ENCODE results near the gene USP31.

USP31 gene

DNA sequence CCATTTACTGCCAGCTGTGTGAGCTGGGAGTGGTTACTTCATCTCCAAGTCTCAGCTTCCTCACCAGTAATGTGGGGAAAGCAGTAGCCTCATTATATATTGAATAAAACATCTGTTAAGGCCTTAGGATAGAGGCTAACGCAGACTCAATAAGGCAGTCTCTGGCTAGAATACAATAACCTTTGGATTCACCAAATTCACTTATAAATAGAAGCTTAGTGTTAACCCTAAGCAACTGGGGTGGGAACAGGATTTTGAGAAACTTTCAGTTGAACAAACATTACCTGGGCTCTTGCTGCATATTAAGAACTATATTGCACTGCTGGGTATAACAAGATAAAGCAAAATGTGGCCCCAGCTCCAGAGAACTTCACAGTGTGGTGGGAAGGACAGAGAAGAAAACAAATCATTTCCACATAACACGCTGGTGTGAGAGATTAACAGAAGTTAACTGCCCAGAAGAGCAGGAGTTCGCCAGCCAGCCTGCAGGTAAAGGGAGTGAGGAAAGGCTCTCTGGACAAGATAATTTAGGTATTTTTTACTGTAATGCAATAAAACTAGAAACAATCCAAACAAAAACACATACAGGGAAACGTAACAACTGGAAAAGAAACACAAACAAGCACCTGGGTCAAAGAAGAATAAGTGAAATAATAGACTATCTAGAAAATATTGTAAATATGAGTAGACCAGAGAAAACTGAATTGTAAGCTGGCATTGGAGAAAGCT, 57.0 kb downstream of the USP31 start:
- DNase-seq (ENCODE audit: low spot score), result no peak

DNA sequence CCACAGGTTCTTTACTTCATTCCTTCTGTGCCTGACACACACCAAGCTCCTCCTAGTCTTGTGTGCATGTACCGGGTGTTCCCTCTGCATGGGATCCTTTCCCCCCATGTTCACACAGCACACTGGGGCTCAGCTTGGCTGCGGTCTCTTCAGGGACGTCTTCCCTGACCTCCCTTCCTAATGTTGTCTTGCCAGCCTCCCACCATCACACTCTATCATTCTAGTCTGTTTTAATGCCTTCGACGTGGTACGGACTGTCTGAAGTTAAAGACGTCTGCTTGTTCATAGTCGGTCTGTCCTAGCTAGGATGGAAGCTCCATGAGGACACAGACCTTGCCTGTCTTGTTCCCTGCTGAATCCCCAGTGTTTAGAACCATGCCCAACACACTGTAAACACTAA, 60.1 kb downstream of the USP31 start:
- DNase-seq (ENCODE audit: low spot score), result no peak

DNA sequence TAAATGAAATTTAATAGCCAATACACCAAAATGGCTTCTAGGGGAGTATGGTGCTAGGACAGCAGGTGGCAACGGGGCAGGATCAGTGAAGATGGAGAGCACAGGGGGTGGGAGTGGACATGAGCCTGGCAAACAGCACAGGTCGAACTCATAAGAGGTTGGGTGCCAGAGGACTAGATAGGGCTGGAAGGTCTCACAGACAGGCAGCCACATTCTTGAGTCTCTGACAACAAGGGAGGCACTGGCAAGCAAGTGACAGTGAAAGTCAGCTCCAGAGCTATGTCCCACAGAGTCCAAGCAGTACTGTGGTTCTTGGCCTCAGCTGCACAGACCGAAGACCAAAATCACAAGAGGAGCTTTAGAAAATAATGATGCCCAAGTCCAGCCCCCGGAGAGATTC, 61.2 kb downstream of the USP31 start:
- DNase-seq (ENCODE audit: low spot score), result no peak

DNA sequence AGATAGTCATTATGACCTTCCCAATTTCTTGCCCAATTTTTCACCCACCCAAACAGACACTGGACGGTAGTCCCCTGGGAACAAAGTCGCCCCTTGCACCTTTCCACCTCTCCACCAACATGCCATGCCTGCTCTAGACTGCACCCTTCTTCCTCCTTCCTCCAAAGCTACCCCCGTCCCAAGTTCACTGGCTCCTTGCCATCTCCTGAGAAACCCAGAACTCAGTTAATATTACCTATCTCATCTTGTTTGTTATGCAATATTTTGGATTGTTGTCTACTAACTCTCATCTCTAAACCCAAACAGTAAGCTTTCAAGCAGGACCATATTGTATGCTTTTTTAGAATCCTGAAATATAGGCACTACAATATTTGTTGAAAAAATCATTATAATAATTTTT, 63.3 kb downstream of the USP31 start:
- DNase-seq (ENCODE audit: low spot score), result no peak

DNA sequence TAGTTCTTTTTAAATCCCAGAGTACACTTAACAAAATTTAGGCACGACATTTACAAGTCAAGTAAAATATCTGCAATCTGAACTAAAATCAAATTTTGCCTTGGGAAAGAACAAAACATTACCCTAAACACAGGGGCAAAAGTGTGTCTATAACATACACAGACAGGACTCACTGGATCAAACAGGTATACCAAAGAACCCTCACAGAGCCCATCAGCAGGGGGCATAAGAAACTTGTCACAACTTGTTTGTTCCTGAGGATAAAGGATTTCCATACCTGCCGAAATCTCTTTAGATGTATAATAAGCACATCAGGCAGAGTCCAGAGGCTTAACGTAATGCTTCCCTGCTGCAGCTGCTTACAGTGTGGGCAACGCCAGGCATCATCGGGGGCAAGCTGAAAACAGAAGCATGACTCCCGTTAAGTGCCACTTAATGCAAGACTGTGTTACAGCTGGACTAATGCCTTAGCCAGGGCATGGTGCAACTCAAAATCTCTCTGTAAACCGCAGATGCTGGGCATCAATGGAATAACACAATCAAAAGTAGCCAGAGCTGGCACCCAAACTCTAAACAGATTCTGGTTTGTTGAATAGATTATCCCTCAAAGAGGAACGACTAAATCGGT, 67.0 kb downstream of the USP31 start:
- DNase-seq (ENCODE audit: low spot score), result no peak

DNA sequence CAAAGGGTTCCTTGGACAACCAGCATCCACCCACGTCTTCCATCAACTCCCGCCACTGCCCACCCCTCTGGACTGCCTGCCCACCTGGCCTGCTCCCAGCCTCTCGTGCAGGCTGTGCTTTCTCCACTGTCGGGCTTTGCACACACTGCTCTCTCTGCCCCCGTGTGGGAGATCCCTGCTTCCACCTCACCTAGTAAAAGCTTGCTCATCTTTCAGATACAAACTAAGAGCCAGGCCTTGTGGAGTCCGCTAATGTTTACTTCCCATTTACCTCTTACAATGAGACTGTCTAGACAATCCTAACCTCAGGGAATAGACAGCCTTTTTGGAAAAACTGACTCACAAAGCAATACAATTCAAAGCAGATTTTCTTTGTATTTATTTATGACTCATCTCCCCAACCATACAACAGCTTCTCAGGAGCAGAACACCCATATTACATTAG, 67.6 kb downstream of the USP31 start:
- DNase-seq (ENCODE audit: low spot score), result no peak

DNA sequence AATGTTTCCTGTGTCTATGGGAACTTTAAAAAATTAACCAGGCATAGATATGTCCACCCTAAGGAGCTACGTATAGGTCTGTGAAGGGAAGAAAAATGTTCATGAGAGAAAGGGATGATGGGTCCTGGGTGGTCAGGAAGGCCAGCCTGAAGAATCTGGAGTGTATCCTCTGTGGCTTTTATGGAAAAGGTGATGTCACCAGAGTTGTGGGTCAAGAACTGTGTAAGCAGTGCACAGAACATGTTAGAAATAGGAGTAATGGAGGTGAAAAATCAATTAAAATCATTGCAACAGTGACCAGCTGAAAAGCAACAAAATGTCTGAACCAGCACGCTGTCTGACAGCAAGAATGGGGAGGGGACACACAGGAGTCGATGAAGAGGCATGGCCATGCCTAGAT, 68.5 kb downstream of the USP31 start:
- DNase-seq (ENCODE audit: low spot score), result no peak

DNA sequence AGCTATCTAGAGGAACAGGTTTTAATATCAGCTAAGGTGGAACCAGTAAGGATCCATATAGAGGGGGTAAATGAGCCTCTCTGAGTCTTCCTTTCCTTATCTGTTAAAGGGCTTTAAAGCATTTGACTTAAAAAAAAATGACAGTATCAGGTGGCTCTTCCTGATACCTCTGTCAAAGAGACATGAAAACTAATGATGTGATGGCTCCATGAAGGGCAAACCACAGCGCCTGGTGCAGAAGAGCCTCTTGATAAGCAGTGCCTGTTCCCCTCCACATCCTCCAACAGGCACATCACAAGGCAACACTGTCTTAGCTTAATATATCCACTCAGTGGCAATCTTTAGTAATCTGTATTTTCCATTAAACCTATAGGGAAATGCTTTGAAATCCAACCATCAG, 68.9 kb downstream of the USP31 start:
- no peak for DNase-seq (ENCODE audit: low spot score)

DNA sequence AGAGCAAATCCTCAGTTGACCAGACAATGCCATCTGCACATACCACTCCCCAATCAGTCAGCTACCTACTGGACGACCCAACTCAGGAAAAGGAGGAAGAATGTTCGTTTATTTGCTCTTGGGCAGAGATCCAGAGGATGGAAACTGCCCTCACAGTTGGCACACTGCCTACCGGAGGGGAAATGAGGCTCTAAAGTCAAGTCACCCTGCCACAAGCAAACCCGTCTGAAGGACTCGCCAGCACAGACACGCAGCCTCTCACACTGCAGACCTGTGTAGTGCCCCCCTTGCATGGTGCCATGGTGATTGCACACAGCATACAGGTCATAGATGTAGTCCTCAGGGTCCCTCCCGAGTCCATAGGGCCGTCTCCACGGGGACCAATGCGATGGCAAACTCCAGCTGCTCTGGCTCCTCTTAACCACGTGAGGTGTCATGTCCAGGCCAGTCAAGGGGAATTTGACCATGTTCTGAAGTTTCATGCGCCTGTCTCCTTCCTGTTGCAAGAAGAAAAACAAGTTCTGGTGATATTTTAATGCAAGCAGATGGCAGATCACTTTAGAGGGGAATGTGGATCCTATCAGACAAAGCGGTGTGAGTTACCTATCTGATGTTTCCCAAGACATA, 69.5 kb downstream of the USP31 start:
- DNase-seq (ENCODE audit: low spot score), result no peak

DNA sequence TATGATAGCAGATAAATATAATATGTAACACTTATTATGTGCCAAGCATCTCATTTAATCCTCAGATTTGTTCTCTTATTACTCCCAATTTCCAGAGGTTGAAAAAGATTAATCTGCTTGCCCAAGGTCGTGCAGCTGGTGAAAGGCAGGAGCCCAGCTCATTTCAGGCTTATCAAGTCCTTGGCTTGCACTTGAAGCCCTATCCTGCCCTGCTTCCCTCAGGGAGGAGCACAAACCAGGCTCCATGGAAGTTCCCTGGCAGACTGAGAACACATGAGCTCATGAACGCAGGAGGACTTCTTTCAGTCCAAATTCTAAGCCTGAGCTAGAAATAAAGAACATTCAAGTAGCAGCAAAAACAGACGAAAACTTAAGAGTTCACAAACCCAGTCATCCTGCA, 74.8 kb downstream of the USP31 start:
- no peak for DNase-seq (ENCODE audit: low spot score)

DNA sequence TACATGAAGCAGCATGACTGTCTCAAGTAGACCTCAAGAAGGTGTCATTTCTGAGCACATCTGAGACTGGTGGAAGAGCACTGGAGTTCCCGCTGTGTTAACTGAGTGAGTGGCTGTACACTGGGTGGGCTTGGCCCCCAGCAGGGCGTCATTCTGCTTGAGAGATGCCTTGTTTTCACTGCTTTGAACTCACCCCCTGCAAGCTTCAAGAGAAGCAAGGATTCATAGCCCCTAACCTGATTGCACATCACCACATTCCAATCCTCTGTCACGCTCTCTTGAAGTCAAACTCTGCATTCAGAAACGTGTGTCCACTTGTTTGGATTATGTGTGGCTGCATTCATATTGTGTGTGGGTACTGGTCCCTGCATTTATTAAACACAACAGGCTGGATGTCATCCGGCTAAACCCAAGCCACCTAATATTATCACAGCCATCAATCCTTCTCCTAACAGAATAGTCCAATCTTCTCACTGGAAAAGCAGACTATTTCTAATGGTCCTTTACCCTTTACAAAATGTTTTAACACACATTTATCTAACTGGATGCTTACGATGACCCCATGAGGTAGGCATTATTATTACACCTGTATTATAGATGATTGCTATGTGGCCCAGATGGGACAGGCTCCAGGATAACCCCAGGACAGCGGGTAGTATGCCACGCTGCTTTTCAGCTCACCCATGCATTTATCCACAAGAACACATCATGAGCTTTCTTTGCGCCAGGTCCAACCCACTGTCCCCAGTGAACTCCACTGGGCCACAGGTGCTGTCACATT, 76.3 kb downstream of the USP31 start:
- DNase-seq (ENCODE audit: low spot score), result no peak

DNA sequence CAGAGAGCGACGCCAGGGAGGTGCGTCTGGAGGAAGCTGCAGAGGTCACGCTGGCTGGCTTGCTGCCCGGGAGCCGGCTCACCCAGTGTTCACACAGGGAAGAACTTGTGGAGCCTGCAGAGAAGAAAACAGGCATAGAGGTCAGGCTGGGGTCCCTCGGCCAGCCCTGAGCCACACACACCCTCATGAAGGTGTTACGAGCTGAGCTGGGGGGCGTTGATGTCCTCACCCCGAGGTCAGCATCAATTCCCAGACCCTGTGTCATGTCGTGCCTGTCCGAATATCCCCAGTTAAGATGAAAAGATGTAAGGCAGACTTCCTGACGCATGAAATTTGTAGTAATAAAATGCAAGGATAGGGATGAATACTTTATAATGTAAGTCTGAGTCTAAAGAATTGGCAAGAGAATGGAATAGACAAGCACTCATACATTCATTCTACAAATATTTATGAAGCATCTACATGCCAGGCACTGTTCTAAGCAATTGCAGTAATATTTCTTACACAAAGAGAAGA, 77.1 kb downstream of the USP31 start:
- no peak for DNase-seq (ENCODE audit: low spot score)

DNA sequence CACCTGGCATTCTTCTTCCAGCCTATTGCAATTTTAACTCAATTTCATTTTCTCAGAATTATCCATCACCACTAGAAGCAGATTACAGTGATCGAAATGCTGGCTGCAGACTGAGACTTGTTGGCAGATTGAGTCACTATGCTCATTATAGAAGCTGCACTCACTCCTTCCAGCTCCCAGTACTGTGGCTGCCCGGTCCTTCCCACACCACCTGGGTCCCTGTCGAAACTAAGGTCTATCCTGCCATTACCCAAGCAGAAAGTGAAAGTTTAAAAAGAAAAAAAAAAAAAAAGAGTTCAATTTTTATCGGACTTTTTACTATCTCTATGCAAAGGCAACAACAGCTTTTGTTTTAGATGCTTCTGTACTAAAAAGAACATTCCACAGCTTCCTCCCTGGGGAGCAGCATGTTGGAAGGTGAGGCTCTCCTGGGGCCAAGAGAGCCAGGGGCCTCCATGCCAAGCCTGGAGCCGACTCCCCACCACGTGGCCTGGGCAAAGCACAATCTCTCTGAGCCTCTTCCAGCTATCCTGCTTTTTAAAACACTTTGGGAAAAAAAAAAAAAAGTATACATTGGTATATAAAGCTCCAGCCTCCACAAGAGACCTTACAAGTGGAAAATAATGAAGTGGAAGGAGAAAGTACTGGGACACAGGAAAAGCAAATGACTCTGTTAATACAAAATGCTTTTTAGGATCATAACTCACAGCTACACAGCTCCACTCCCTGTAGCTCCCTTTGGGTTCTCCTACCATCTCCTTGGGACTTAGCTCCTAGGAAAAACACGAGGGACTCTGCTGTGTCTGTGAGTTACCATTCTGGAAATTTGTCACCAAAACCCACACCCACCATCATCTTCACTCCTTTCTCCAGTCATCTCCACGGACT, 77.8 kb downstream of the USP31 start:
- DNase-seq (ENCODE audit: low spot score), result no peak

DNA sequence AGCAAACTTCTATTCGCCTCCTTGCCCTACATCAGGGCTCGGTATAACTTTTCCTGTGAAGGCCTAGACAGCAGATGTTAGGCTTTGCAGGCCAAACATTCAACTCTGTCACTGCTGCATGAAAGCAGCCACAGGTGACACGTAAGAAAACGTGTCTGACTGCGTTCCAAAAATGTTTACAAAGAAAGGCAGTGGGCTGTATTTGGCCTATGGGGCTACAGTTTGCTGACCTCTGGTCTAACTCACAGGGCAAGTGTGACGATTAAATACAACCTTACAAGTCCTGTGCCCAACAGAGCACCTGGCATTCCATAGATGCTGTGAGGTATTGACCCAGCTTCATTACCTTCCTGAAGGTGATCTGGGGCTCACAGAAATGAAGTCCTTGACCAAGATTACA, 79.4 kb downstream of the USP31 start:
- no peak for DNase-seq (ENCODE audit: low spot score)

DNA sequence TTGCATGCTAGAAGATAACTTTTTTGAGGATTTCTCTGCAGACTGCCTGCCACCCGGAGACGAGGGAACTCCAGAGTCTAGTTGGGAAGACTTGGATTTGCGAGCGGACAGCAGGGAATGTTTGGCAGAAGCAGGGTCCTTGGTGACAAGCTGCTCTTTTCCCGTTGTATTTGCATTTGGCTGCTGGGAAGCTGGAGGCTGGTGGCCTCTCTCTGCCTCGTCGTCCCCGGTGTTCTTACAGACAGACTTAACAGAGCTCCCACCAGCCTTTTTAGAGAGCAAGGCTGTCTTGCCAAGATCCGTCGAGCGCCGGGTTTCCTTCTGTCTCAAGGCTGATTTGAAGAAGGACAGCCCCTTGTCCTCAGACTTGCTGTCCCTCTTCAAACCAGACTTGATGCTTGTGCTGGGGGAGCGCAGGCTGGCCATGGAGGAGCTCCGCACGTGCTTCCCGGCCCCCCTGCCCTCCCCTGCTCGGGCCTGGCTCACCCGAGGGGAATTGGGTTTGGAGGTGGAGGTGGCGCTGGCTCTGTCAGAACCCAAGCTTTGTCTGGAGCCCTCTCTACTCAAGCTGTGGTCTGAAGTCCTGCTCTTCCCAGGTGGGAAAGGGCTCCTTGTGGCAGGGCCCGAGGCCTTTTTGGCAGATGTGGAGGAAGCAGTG, 81.0 kb downstream of the USP31 start:
- DNase-seq (ENCODE audit: low spot score), result no peak

DNA sequence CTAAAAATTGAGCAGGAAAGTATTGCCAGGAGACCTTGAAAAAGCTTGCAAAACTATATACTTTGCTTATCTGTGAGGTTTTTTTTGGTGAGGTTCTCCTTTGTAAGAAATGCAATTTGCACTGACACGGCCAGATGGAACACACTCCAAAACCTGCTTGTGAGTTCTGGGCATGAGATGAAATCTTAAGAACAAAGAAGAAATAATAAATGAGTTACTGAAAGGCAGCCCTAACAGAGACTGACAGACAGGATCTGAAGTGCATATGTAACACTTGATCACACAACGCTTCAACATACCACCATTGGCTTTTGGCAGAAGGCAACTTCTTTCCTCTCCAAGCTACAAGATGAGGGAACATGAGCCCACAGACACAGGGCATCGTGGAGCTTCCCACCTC, 82.6 kb downstream of the USP31 start:
- no peak for DNase-seq (ENCODE audit: low spot score)

DNA sequence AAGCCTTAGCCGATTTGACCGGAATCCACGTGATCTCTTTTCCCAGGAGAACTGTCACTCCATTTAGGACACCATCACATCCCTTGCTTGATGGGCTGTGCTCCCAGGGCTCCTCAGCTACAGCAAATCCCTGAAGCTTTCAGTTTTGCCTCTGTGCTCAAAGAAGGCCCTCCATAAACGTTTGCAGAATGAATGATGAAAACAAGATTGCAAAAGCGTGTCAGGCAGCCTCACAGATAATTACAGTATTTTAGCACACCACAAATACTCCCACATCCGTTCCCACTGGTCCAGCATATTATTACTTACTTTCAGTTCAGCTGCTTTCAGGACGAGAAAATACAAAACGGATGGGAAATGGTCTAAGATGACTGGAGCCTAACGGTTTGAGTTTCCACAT, 84.6 kb downstream of the USP31 start:
- no peak for DNase-seq (ENCODE audit: low spot score)

DNA sequence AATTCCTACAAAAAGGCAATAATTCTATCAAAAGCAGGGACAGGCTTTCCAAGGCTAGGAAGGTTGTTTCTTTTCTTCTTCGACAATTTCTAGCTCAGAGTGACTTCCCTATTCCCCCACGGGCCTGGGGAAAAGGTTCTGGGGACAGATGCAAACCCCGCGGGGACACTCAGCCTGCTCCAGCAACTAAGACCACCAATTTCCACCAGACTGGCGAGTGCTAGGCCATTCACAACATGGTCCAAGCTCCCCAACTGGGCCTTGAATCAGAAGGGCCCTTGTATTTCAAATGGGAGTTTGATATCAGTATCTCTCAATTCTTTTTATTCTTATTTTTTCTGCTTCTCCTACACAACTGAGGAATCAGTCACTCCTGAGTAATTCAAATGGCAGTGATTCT, 86.7 kb downstream of the USP31 start:
- no peak for DNase-seq (ENCODE audit: low spot score)

DNA sequence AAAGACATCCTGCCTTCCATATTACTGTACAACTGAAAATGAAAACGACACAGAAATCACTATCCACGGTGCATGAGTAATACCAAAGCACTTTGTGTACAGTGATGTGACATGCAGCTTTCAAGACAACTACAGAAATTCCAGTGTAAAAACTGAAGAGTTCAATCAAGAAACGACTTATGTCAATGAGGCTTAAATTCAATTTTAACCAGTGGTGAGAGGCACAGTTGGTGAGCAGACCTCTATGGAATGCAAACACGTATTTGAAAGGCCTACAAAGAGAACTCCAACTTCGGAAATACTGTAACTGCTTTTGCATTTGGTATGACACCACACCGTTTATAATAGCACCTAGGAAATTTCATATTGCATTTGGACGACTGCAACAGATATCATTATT, 87.6 kb downstream of the USP31 start:
- no peak for DNase-seq (ENCODE audit: low spot score)

DNA sequence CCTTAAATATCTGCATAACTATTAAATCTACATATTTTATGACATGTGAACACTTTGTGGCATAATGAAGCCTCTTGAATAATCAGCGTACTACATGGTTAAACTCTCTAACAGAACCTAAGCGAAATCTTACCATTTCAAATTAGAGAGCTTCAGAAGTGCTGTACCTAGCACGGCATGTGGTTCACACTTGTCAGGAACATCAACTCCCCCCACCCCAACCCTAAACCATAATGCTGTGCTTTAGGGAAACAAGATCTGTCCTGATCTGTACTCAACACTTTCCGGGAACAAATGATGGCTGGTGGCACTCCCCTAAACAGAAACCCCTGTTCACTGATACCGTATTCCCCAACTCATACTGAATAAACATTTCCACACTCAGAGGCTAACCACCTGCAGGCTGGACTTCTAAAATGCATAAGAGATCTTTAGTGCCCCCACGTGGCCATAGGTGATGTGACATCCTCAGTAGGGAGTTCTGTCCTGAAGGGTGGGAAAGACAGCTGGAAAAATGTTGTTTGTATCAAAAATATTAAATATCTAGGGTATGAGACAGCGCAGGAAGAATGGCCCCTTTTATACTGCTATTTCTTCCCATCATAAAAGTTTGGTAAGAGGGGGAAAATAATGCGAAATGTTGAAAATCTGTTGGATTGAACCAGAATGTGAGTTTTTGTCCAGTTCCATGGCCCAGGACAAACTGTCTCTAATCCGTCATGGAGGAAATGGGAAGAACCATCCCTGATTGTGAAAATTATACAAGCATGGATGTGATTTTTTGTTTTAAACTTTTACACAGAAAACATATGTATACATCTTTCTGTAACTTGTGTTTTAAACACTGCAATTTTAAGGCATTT, 88.6 kb downstream of the USP31 start:
- peak; percentile 62 for DNase-seq (ENCODE audit: low spot score)
